PFSK-1 (cell line): Measurements from ENCODE around the gene MPZL3.

Experiments used
- FOXP2 ChIP-seq: optimal IDR thresholded peaks from 2 replicates; pipeline ENCODE3; 2011; ENCODE audit warnings: borderline replicate concordance, control low read depth, inconsistent platforms; ENCODE audit not compliant: insufficient read depth; ENCODE audit errors: extremely low read length, extremely low read depth
- POLR2AphosphoS5 ChIP-seq: IDR thresholded peaks from 2 replicates; pipeline ENCODE4 v1.6.1; 2012; ENCODE audit warnings: low read depth, mild to moderate bottlenecking, control low read depth, low read length, moderate library complexity
- SIN3A ChIP-seq: IDR thresholded peaks from 2 replicates; pipeline ENCODE4 v1.6.1; 2012; ENCODE audit warnings: mild to moderate bottlenecking, low read length, moderate library complexity, borderline replicate concordance; ENCODE audit not compliant: insufficient read depth
- TAF1 ChIP-seq: IDR thresholded peaks from 2 replicates; pipeline ENCODE4 v1.6.1; 2012; ENCODE audit warnings: low read length, control low read depth, borderline replicate concordance; ENCODE audit not compliant: insufficient read depth
- TF ChIP-seq, protein P1 (sequence below), 2 experiments: IDR thresholded peaks; 2 replicates each; pipeline versions ENCODE4 v1.6.1 to v1.8.0; 2011 to 2012; ENCODE audit warnings: low read depth in 2 of 2, low read length in 2 of 2, control low read depth in 1 of 2, inconsistent platforms in 1 of 2, mild to moderate bottlenecking in 1 of 2, moderate library complexity in 1 of 2; ENCODE audit not compliant: insufficient read depth in 1 of 2

GRCh38 chr11:118258410-118258809, 6.2 kb upstream of the MPZL3 start:
- TF ChIP-seq, protein P1, sequence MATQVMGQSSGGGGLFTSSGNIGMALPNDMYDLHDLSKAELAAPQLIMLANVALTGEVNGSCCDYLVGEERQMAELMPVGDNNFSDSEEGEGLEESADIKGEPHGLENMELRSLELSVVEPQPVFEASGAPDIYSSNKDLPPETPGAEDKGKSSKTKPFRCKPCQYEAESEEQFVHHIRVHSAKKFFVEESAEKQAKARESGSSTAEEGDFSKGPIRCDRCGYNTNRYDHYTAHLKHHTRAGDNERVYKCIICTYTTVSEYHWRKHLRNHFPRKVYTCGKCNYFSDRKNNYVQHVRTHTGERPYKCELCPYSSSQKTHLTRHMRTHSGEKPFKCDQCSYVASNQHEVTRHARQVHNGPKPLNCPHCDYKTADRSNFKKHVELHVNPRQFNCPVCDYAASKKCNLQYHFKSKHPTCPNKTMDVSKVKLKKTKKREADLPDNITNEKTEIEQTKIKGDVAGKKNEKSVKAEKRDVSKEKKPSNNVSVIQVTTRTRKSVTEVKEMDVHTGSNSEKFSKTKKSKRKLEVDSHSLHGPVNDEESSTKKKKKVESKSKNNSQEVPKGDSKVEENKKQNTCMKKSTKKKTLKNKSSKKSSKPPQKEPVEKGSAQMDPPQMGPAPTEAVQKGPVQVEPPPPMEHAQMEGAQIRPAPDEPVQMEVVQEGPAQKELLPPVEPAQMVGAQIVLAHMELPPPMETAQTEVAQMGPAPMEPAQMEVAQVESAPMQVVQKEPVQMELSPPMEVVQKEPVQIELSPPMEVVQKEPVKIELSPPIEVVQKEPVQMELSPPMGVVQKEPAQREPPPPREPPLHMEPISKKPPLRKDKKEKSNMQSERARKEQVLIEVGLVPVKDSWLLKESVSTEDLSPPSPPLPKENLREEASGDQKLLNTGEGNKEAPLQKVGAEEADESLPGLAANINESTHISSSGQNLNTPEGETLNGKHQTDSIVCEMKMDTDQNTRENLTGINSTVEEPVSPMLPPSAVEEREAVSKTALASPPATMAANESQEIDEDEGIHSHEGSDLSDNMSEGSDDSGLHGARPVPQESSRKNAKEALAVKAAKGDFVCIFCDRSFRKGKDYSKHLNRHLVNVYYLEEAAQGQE (IDR thresholded peaks at IDR 0.05; ENCODE audit: insufficient read depth in 1 of 2, low read depth in 2 of 2, low read length in 2 of 2), result no peak
- TF ChIP-seq SIN3A (no peak), POLR2AphosphoS5 (no peak), TAF1 (no peak), FOXP2 (no peak)
